Spleen (tissue), 13 donors: ENCODE results near the gene FRMD4B. TPM values are rescaled to one million over a fixed set of nuclear protein-coding genes. Genes with fewer than 3 reads are reported as not detected.

Experiments used
- DNase-seq: peaks from one replicate; pipeline ENCODE4 v3.0.0-alpha.2; 2020
- H3K27ac ChIP-seq, 8 donors: fragments of 200-600 bp; sonication (generic) in 7 of 8; 1 replicate in 4 of 8; 2 replicates in 4 of 8; pipeline versions ENCODE4 v1.5.0 to v1.8.0; 2016 to 2021; ENCODE audit warnings: inconsistent platforms in 4 of 8, mild to moderate bottlenecking in 4 of 8, moderate library complexity in 1 of 8
- H3K27me3 ChIP-seq, 7 donors: fragments of 200-600 bp; sonication (generic) in 6 of 7; replicated peaks in 1 of 7; 1 replicate in 4 of 7; 2 replicates in 3 of 7; pipeline versions ENCODE4 v1.5.0 to v1.8.0; 2016 to 2021; ENCODE audit warnings: inconsistent platforms in 3 of 7, mild to moderate bottlenecking in 1 of 7
- H3K36me3 ChIP-seq, 6 donors: fragments of 200-600 bp; sonication (generic) in 5 of 6; 1 replicate in 4 of 6; 2 replicates in 2 of 6; pipeline versions ENCODE4 v1.5.0 to v1.8.0; 2016 to 2021; ENCODE audit warnings: inconsistent platforms in 2 of 6
- H3K4me1 ChIP-seq, 6 donors: fragments of 200-600 bp; sonication (generic) in 5 of 6; 1 replicate in 3 of 6; 2 replicates in 3 of 6; pipeline versions ENCODE4 v1.5.0 to v1.8.0; 2016 to 2021; ENCODE audit warnings: inconsistent platforms in 3 of 6
- H3K4me3 ChIP-seq, 8 donors: fragments of 200-600 bp; sonication (generic) in 7 of 8; 1 replicate in 4 of 8; 2 replicates in 4 of 8; pipeline versions ENCODE4 v1.5.0 to v1.8.0; 2016 to 2021; ENCODE audit warnings: inconsistent platforms in 4 of 8, mild to moderate bottlenecking in 4 of 8, moderate library complexity in 2 of 8
- H3K9me3 ChIP-seq, 8 donors: fragments of 200-600 bp; sonication (generic) in 7 of 8; 1 replicate in 4 of 8; 2 replicates in 4 of 8; pipeline versions ENCODE4 v1.5.0 to v1.8.0; 2016 to 2021; ENCODE audit warnings: inconsistent platforms in 4 of 8
- CTCF ChIP-seq, 11 experiments: fragments of 200-600 bp in 7 of 11; fragments of 450-650 bp in 4 of 11; sonication (generic) in 4 of 11; IDR thresholded peaks in 8 of 11; conservative IDR thresholded peaks in 3 of 11; 1 replicate in 7 of 11; 2 replicates in 4 of 11; pipeline versions ENCODE4 v1.4.0 to v1.8.0; 2016 to 2021; ENCODE audit warnings: antibody characterized with exemption in 11 of 11, inconsistent platforms in 4 of 11, mild to moderate bottlenecking in 1 of 11
- POLR2A ChIP-seq, 3 donors: fragments of 450-650 bp; IDR thresholded peaks; one replicate each; pipeline ENCODE4 v1.5.1; 2017; ENCODE audit warnings: antibody characterized with exemption in 3 of 3, mild to moderate bottlenecking in 1 of 3
- POLR2AphosphoS5 ChIP-seq, 3 donors: sonication (generic); formaldehyde crosslinking; IDR thresholded peaks; one replicate each; pipeline ENCODE4 v1.5.1; 2017; ENCODE audit warnings: antibody characterized with exemption in 3 of 3
- WGBS, 5 donors: extraction: QIAGEN DNeasy Blood & Tissue Kit in 3 of 5; methylation state at CpG; one replicate each; pipeline versions ENCODE4 v1.1.5 to v1.1.7; 2013 to 2018; 5-methylcytosine and 5-hydroxymethylcytosine counted together
- intact Hi-C: fragments of 100-400 bp; cut with DNase I; formaldehyde crosslinking; loops from one replicate; pipeline ENCODE4 v1.15.0; 2023; ENCODE audit warnings: low total_unique reads
- long read RNA-seq, 2 donors: transcript quantifications; one replicate each; lab custom pipeline, GENCODE V29; 2026
- polyA plus RNA-seq, 3 donors: library from polyadenylated mRNA; stranded (reverse); fragments of 200-250 nt; gene quantifications; one replicate each; pipeline ENCODE4 v1.2.1, GENCODE V29; 2013
- total RNA-seq, 7 donors: library from RNA; depleted of rRNA in 3 of 7; stranded (reverse); fragments of >200 nt in 3 of 7; fragmentation: NEBNext Ultra II Directional in 4 of 7; extraction: Animal tissue kit (Norgen Biotek cat#: 25700) in 4 of 7; gene quantifications; one replicate each; pipeline versions ENCODE4 v1.1.0 to v1.2.1, GENCODE V29; 2016 to 2021
- donor health status: healthy with polysubstance abuse.
- donor health status: DM: no; HTN: no; CAD: no; lungs with moderate emphysema.
- donor health status: DM: no; HTN: no; CAD: no.
- donor health status: Bipolar disorder and iron deficiency.
- donor health status: healthy.
- donor health status: DM: no; HTN: no; CAD: no.
- donor health status: DM: yes; HTN: yes; CAD: no.

FRMD4B gene
- total RNA-seq, result 100 to 1,000 TPM in 6 of 7 donors, 10 to 100 TPM in 1; 75.2 to 143 (median 128) TPM
- polyA plus RNA-seq, result 10 to 100 TPM in 1 of 3 donors, 1 to 10 TPM in 2; 8.1 to 17.5 (median 9.8) TPM
- long read RNA-seq, donor 1, full-length matches to known transcripts, result 4 of 35 reads
- long read RNA-seq, donor 1, partial matches to known transcripts, result 31 of 35 reads
- long read RNA-seq, donor 1, other reads (novel, unspliced or antisense), result 0 of 35 reads
- long read RNA-seq, donor 2, result 0 reads

GRCh38 chr3:69385723-69386555 lies at the start of gene FRMD4B:
Gene FRMD4B (minus strand): TSS chr3:69386088. CDS start chr3:69385989, 99 bp downstream.
- 1 to 2% (median 1%) methylated on average over 47 to 65 of the region's 65 CpGs for WGBS, 5 donors
- peaks cover 0 to 32% (median 3%) of the 10 kb centered on the region in 7 donors for H3K27me3 ChIP-seq
- peak within 1 kb of the TSS; percentile 18 to 79 (median 72) for H3K27ac ChIP-seq
- peak within 1 kb of the TSS; percentile 38 to 70 (median 48) for H3K4me3 ChIP-seq
- H3K9me3 ChIP-seq, result no peaks in the 10 kb centered on the region
- peak; percentile 60 to 85 (median 84) for TF ChIP-seq POLR2AphosphoS5 (IDR thresholded peaks at IDR 0.05)
- TF ChIP-seq POLR2A (IDR thresholded peaks at IDR 0.05), result no peak
- TF ChIP-seq CTCF (IDR thresholded peaks at IDR 0.05 in 8 of 11, conservative IDR thresholded peaks at IDR 0.05 in 3 of 11), result peak in 6 of 11 experiments; percentile 16 to 44 (median 31)
- H3K4me1 ChIP-seq, result peaks cover 15 to 50% (median 35%) of the 10 kb centered on the region in 6 donors
- H3K36me3 ChIP-seq, result no peaks in the 10 kb centered on the region
- peak; percentile 92 for DNase-seq
- intact Hi-C loops, result no loop called here

GRCh38 chr3:69433969-69434325 lies 48.1 kb upstream of the FRMD4B start:
- no peak for TF ChIP-seq POLR2AphosphoS5 (IDR thresholded peaks at IDR 0.05)
- TF ChIP-seq CTCF (IDR thresholded peaks at IDR 0.05 in 8 of 11, conservative IDR thresholded peaks at IDR 0.05 in 3 of 11), result no peak
- no peak for TF ChIP-seq POLR2A (IDR thresholded peaks at IDR 0.05)
- no peaks in the 10 kb centered on the region for H3K36me3 ChIP-seq
- H3K27me3 ChIP-seq, result no peaks in the 10 kb centered on the region
- intact Hi-C loops, result no loop called here
- H3K4me3 ChIP-seq, result no peak overlapping the region
- DNase-seq, result no peak
- peaks cover 0 to 21% (median 6%) of the 10 kb centered on the region in 6 donors for H3K4me1 ChIP-seq
- 30 to 54% (median 45%) methylated on average over 4 of the region's 4 CpGs for WGBS, 5 donors
- H3K27ac ChIP-seq, result no peak overlapping the region
- H3K9me3 ChIP-seq, result no peaks in the 10 kb centered on the region

- Histone ChIP-seq H3K27me3 (no peaks in the 10 kb centered on the region), H3K4me1 (peaks cover 0 to 21% (median 6%) of the 10 kb centered on the region in 6 donors), H3K27ac (no peak overlapping the region), H3K4me3 (no peak overlapping the region), H3K36me3 (no peaks in the 10 kb centered on the region), H3K9me3 (no peaks in the 10 kb centered on the region)
- intact Hi-C loops, result no loop called here
- no peak for TF ChIP-seq POLR2A (IDR thresholded peaks at IDR 0.05)
- TF ChIP-seq POLR2AphosphoS5 (IDR thresholded peaks at IDR 0.05), result no peak
- no peak for TF ChIP-seq CTCF (IDR thresholded peaks at IDR 0.05 in 8 of 11, conservative IDR thresholded peaks at IDR 0.05 in 3 of 11)
- 61 to 85% (median 75%) methylated on average over 6 of the region's 6 CpGs for WGBS, 5 donors
- no peak for DNase-seq
Measured at GRCh38 chr3:69433121-69433968, 47.5 kb upstream of the FRMD4B start.
